Trophoblast cell (in vitro differentiated cells and primary cell): ENCODE results near the gene TMEM263.

Experiments used
- DNase-seq, 2 donors: peaks; one replicate each; pipeline ENCODE4 v3.0.0-alpha.2; 2016
- H2AFZ ChIP-seq: 2 replicates; pipeline ENCODE4 v1.6.1; 2013; ENCODE audit warnings: low read length, moderate library complexity, mild to moderate bottlenecking; ENCODE audit not compliant: insufficient read depth, poor library complexity
- H2AK5ac ChIP-seq: 2 replicates; pipeline ENCODE4 v1.6.1; 2013; ENCODE audit warnings: mild to moderate bottlenecking, low read length
- H2BK120ac ChIP-seq: 2 replicates; pipeline ENCODE4 v1.6.1; 2013; ENCODE audit warnings: low read length, mild to moderate bottlenecking, moderate library complexity; ENCODE audit not compliant: insufficient read depth, poor library complexity
- H2BK12ac ChIP-seq: 2 replicates; pipeline ENCODE4 v1.6.1; 2013; ENCODE audit warnings: mild to moderate bottlenecking, low read length, moderate library complexity
- H2BK5ac ChIP-seq: 2 replicates; pipeline ENCODE4 v1.6.1; 2013; ENCODE audit warnings: low read length, low read depth, moderate library complexity, mild to moderate bottlenecking; ENCODE audit not compliant: poor library complexity
- H3K14ac ChIP-seq: 2 replicates; pipeline ENCODE4 v1.6.1; 2013; ENCODE audit warnings: mild to moderate bottlenecking, low read length
- H3K18ac ChIP-seq: 2 replicates; pipeline ENCODE4 v1.6.1; 2013; ENCODE audit warnings: mild to moderate bottlenecking, low read length
- H3K23ac ChIP-seq: 2 replicates; pipeline ENCODE4 v1.6.1; 2013; ENCODE audit warnings: low read length
- H3K27ac ChIP-seq: 2 replicates; pipeline ENCODE4 v1.5.1; 2013; ENCODE audit warnings: low read depth, mild to moderate bottlenecking, inconsistent platforms, low read length, moderate library complexity
- H3K27me3 ChIP-seq: 2 replicates; pipeline ENCODE4 v1.6.1; 2013; ENCODE audit warnings: inconsistent platforms, mild to moderate bottlenecking, low read length, moderate library complexity; ENCODE audit not compliant: insufficient read depth
- H3K36me3 ChIP-seq, 2 experiments: 1 replicate in 1 of 2; 2 replicates in 1 of 2; pipeline ENCODE4 v1.6.1; 2013; ENCODE audit warnings: low read length in 2 of 2, mild to moderate bottlenecking in 2 of 2, moderate library complexity in 1 of 2; ENCODE audit not compliant: insufficient read depth in 2 of 2, control insufficient read depth in 1 of 2
- H3K4ac ChIP-seq: 2 replicates; pipeline ENCODE4 v1.6.1; 2013; ENCODE audit warnings: low read depth, mild to moderate bottlenecking, low read length, moderate library complexity
- H3K4me1 ChIP-seq, 2 experiments: 1 replicate in 1 of 2; 2 replicates in 1 of 2; pipeline ENCODE4 v1.6.1; 2013; ENCODE audit warnings: low read length in 2 of 2, mild to moderate bottlenecking in 2 of 2, moderate library complexity in 1 of 2; ENCODE audit not compliant: insufficient read depth in 2 of 2, control insufficient read depth in 1 of 2
- H3K4me2 ChIP-seq: 2 replicates; pipeline ENCODE4 v1.6.1; 2013; ENCODE audit warnings: inconsistent platforms, mild to moderate bottlenecking, low read length, moderate library complexity
- H3K4me3 ChIP-seq: 2 replicates; pipeline ENCODE4 v1.5.1; 2013; ENCODE audit warnings: mild to moderate bottlenecking, low read depth, low read length, inconsistent platforms
- H3K79me1 ChIP-seq: one replicate; pipeline ENCODE4 v1.6.1; 2013; ENCODE audit warnings: low read length
- H3K79me2 ChIP-seq: 2 replicates; pipeline ENCODE4 v1.6.1; 2013; ENCODE audit warnings: low read length, mild to moderate bottlenecking; ENCODE audit not compliant: control insufficient read depth, insufficient read depth, poor library complexity
- H3K9ac ChIP-seq: 2 replicates; pipeline ENCODE4 v1.6.1; 2013; ENCODE audit warnings: mild to moderate bottlenecking, low read length
- H3K9me3 ChIP-seq: 2 replicates; pipeline ENCODE4 v1.6.1; 2013; ENCODE audit warnings: low read depth, mild to moderate bottlenecking, control low read depth, inconsistent platforms, low read length; ENCODE audit not compliant: insufficient read depth
- H4K12ac ChIP-seq: 2 replicates; pipeline ENCODE4 v1.6.1; 2013; ENCODE audit warnings: low read depth, mild to moderate bottlenecking, low read length, moderate library complexity
- H4K8ac ChIP-seq: 2 replicates; pipeline ENCODE4 v1.6.1; 2013; ENCODE audit warnings: low read depth, mild to moderate bottlenecking, low read length, moderate library complexity
- H4K91ac ChIP-seq: one replicate; pipeline ENCODE4 v1.6.1; 2013; ENCODE audit warnings: low read depth, mild to moderate bottlenecking, low read length, moderate library complexity
- WGBS: extraction: QIAGEN DNeasy Blood & Tissue Kit; methylation state at CpG from one replicate; pipeline ENCODE4 v1.1.7; 2013; ENCODE audit warnings: missing lambda C conversion rate; ENCODE audit not compliant: insufficient read length, insufficient coverage; ENCODE audit errors: extremely low coverage; 5-methylcytosine and 5-hydroxymethylcytosine counted together

TMEM263 gene

DNA sequence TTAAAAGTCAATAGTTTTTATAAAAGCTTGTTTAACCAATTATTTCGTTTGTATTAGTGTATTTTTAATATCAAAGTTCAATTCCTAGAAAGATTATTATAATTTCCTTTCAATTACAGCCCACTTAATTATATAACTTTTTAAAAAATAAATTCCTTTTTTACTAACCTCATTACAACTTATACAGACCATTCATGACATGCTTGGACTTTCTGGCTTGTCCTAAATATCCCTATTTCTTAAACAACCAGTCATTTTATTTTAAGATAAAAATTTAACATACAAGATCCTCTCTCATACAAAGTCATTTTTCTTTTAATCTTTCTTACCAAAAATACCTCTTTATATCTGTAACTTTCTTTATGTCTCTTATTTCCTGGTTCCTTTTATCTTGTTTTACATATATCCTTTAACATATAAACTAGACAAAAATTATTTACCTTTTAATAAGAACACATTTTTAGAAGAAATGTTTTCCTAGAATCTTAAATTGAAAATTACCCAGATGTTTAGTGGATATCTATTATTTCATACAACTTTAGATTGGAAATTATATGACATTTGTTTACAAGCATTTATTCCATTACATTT lies 10.4 kb upstream of the TMEM263 start:
- no peak for DNase-seq
- no CpG with 5 or more reads among the region's 1 CpG for WGBS

DNA sequence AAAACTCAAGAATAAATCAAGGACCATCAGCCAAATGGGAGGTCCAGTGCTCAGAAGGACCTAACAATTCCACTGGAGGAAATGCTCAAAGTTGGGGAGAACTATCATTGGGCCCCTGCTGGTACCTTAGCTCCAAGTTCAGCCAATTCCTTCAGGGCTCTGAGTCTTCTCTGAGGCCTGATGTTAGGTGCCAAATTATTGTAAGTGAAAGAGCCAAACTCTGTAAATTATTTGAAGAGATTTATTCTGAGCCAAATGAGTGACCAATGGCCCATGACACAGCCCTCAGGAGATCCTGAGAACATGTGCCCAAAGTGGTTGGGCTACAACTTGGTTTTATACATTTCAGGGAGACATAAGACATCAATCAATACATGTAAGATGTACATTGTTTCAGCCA lies 8.2 kb upstream of the TMEM263 start:
- Histone ChIP-seq H3K79me2 (no peaks in the 10 kb centered on the region), H3K4me1 (no peaks in the 10 kb centered on the region), H4K91ac (no peak overlapping the region), H3K14ac (no peak overlapping the region), H2AFZ (no peak overlapping the region), H3K4me2 (no peak overlapping the region), H2BK120ac (no peak overlapping the region), H3K36me3 (no peaks in the 10 kb centered on the region), H2AK5ac (no peak overlapping the region), H4K12ac (no peak overlapping the region), H3K4me3 (no peak overlapping the region), H3K27me3 (no peaks in the 10 kb centered on the region), H3K4ac (no peak overlapping the region), H3K18ac (no peak overlapping the region), H3K9me3 (peaks cover 2% of the 10 kb centered on the region), H2BK5ac (no peak overlapping the region), H3K9ac (no peak overlapping the region), H3K23ac (no peak overlapping the region), H3K27ac (no peak overlapping the region), H4K8ac (no peak overlapping the region), H2BK12ac (no peak overlapping the region), H3K79me1 (no peaks in the 10 kb centered on the region)
- DNase-seq, result no peak

More for the DNA sequence above, 10.4 kb upstream of the TMEM263 start:
- Histone ChIP-seq H2AFZ (no peak overlapping the region), H3K4ac (no peak overlapping the region), H3K27me3 (no peaks in the 10 kb centered on the region), H4K12ac (no peak overlapping the region), H2BK12ac (no peak overlapping the region), H4K8ac (no peak overlapping the region), H2BK120ac (no peak overlapping the region), H2AK5ac (no peak overlapping the region), H4K91ac (no peak overlapping the region), H3K14ac (no peak overlapping the region), H2BK5ac (no peak overlapping the region), H3K18ac (no peak overlapping the region), H3K23ac (no peak overlapping the region), H3K36me3 (no peaks in the 10 kb centered on the region), H3K79me2 (no peaks in the 10 kb centered on the region), H3K4me3 (no peak overlapping the region), H3K9me3 (peaks cover 2% of the 10 kb centered on the region), H3K4me2 (no peak overlapping the region), H3K79me1 (no peaks in the 10 kb centered on the region), H3K4me1 (no peaks in the 10 kb centered on the region), H3K9ac (no peak overlapping the region), H3K27ac (no peak overlapping the region)

DNA sequence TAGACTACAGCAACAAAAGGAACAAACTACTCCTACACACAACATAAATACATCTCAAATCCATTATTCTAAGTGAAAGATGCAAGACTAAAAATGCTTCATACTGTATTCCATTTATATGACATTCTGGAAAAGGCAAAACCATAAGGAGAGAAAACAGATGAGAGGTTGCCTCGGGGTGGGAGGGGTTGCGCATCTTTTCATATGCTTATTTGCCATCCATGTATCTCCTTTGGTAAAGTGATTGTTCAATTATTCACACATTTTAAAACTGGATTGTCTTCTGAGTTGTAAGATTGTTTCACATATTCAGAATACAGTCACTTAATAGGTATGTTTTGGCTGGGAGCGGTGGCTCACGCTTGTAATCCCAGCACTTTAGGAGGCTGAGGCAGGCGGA lies 5.1 kb upstream of the TMEM263 start:
- H3K4ac ChIP-seq, result no peak overlapping the region
- no CpG with 5 or more reads among the region's 5 CpGs for WGBS
- no peaks in the 10 kb centered on the region for H3K9me3 ChIP-seq
- H3K27me3 ChIP-seq, result no peaks in the 10 kb centered on the region
- H3K79me2 ChIP-seq, result no peaks in the 10 kb centered on the region
- H3K4me3 ChIP-seq, result no peak overlapping the region
- peaks cover 3 to 5% of the 10 kb centered on the region in 2 experiments for H3K4me1 ChIP-seq
- no peak overlapping the region for H4K12ac ChIP-seq
- no peak overlapping the region for H4K91ac ChIP-seq
- no peak overlapping the region for H2AK5ac ChIP-seq
- peaks cover 2% of the 10 kb centered on the region for H3K79me1 ChIP-seq
- no peak overlapping the region for H2BK5ac ChIP-seq
- H3K4me2 ChIP-seq, result no peak overlapping the region
- H3K36me3 ChIP-seq, result no peaks in the 10 kb centered on the region
- H2BK120ac ChIP-seq, result no peak overlapping the region
- H3K27ac ChIP-seq, result no peak overlapping the region
- no peak for DNase-seq
- no peak overlapping the region for H3K14ac ChIP-seq
- no peak overlapping the region for H3K9ac ChIP-seq
- H3K18ac ChIP-seq, result no peak overlapping the region
- H4K8ac ChIP-seq, result no peak overlapping the region
- H2BK12ac ChIP-seq, result no peak overlapping the region
- H2AFZ ChIP-seq, result no peak overlapping the region
- H3K23ac ChIP-seq, result no peak overlapping the region

DNA sequence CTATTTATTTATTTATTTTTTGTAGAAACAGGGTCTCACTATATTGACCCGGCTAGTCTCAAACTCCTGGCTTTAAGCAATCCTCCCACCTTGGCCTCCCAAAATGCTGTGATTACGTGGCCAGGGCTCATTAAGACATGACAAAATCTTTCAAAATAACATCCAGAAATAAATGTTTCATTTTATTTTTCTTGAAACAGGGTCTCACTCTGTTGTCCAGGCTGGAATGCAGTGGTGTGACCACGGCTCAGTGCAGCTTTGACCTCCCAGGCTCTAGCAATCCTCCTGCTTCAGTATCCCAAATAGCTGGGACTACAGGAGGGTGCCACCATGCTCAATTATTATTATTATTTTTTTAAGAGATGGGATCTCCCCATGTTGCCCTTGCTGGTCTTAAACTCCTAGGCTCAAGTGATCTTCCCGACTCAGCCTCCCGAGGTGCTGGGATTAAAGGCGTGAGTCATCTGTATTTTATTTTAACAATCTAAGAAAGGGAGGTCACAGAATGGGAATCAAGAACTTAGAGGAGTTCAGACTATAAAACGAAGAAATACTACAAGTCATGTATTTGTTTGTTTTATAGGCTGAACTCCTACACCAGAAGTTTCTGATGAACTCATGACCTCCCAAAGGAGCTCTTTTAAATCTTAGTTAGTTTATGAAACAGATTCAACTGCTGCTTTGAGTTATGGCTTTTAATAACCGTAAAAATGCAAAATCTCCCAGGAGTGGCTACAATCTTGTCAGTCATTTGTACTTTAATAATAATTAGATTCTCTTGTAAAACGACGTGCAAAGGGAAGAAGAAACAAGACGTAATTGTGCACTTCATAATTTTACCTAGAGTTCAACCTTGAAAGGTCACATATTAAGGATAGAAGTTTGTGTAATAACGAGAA lies 2.1 kb upstream of the TMEM263 start:
- WGBS, result no CpG with 5 or more reads among the region's 12 CpGs
- H3K9me3 ChIP-seq, result no peaks in the 10 kb centered on the region
- no peak overlapping the region for H3K4me2 ChIP-seq

More for the DNA sequence above, 2.1 kb upstream of the TMEM263 start:
- Histone ChIP-seq H3K4me1 (peaks cover 3 to 5% of the 10 kb centered on the region in 2 experiments), H3K14ac (no peak overlapping the region), H2BK5ac (no peak overlapping the region), H3K23ac (no peak overlapping the region), H3K4ac (no peak overlapping the region), H2BK120ac (no peak overlapping the region), H2AFZ (no peak overlapping the region), H3K9ac (no peak overlapping the region), H2AK5ac (no peak overlapping the region), H3K27ac (no peak overlapping the region), H2BK12ac (no peak overlapping the region), H4K8ac (no peak overlapping the region), H4K12ac (no peak overlapping the region), H3K79me1 (peaks cover 12% of the 10 kb centered on the region), H4K91ac (no peak overlapping the region), H3K27me3 (no peaks in the 10 kb centered on the region), H3K36me3 (peaks cover 0 to under 1% of the 10 kb centered on the region in 2 experiments), H3K18ac (no peak overlapping the region), H3K4me3 (no peak overlapping the region), H3K79me2 (peaks cover 9% of the 10 kb centered on the region)
- DNase-seq, result no peak
